8988T (cell line): ENCODE results near the gene ZNF511.
A peak's percentile ranks its signal among the peaks of the same experiment; 100 is the strongest.
"Not testable (repeated sequence)": the region's sequence is repeated elsewhere in the genome, so short reads cannot be mapped to it uniquely, and the experiment has no call there.

Experiments
- DNase-seq: peaks from one replicate; pipeline ENCODE4 v3.0.0; 2011

Gene ZNF511, protein sequence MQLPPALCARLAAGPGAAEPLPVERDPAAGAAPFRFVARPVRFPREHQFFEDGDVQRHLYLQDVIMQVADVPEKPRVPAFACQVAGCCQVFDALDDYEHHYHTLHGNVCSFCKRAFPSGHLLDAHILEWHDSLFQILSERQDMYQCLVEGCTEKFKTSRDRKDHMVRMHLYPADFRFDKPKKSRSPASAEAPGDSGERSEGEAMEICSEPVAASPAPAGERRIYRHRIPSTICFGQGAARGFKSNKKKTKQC

DNA sequence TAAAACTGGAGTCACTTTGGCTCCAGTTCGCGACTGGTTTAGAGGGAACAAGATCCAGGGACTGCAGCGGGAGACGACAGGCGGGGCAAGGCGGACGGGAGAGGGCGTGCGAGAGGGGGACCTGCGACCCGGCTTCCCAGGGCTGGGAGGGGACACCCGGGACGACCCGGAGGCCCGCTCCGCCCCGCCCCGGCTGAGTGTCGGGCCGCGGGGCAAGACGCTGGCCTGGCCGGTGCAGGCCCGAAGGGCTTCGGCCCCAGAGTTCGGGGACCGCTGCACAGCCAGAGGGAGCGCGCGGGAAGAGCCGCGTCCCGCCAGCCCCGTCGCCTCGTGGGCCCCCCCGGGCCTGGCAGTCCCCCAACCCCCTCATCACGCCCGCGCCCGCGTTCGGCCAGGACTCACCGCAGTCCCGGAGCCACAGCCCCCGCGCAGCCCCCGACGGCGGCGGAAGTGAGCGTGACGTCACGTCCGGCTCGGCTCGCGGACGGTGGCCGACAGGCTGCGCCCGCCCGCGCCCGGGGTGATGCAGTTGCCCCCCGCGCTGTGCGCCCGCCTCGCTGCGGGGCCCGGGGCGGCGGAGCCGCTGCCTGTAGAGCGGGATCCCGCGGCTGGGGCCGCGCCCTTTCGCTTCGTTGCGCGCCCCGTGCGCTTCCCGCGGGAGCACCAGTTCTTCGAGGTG is at the start of gene ZNF511, which contains the start of gene TUBGCP2:
Gene ZNF511 (plus strand): TSS at position 494 of the 679 bp plus-strand sequence. CDS start 30 bp downstream, at position 524.
Gene TUBGCP2 (minus strand): TSS at position 452 of the 679 bp plus-strand sequence. CDS start 5,931 bp downstream, outside the sequence.
- no peak for DNase-seq

- no peak for DNase-seq
These were observed 49.1 kb upstream of the ZNF511 start for GRCh38 chr10:133259602-133259989.

DNA sequence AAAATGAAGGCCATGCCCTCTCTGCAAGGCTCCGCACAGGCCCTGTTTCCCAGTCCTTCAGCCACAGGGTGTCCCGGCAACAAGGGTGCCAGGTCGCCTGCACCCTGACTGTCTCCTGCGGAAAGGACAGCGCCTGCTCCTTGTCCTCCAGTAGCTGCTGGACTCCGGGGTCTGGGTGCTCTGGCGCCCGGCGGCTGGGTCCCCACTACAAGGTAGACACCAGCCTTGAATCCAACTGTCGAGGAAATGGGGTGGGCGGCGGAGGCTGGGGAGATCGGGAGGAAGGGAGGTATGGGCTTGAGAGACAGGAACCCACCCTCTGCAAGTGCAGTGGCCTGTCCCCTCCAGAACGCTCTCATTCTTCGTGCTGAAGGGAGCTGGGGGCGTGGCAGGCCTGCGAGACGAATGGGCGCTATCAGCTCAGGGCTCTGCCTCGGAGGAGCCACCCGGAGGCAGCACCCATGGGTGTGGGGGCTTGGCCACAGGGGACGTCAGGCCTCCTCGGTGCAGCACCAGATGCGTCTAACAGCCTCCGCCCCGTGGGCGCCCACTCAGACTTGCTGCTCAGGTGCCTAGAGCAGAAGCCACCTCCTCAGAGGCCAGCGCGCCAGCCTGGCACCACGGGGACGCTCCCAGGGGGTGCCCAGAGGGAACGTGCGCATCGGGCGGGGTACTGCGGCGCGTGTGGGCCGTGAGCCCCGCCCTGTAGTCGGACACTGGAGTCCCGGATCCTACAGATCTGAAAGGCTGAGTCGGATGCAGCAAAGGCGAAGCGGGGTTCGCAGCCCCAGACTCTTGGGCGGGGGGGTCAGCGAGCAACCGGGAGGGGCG is 47.6 kb upstream of the ZNF511 start:
- peak; percentile 86 for DNase-seq

DNA sequence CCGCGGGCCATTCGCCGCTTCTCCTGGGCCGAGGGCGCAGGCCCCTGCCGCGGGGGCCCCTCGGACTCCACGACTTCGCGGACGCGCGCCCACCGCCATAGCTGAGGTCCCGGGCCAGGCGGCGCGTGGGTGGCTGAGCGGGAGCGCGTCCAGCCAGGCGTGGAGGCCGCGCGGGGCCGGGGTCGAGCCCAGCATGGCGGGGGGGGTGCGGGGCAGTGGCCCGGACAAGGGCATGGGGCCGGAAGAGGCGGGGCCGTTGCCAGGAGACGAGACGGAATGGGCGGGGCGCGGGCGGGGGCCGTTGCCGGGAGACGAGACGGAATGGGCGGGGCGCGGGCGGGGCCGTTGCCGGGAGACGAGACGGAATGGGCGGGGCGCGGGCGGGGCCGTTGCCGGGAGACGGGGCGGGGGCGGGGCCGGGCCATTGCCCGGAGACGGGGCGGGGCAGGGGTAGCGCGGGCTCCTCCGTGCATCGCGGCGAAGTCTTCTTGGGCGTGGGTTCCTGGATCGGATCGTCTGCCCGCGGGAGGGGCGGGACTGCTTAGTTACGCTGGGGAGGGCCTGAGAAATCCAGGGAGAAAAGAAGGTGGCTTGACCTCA is 46.9 kb upstream of the ZNF511 start:
- DNase-seq = peak; percentile 90

- DNase-seq = no peak
These were observed 46.0 kb upstream of the ZNF511 start for GRCh38 chr10:133262696-133263095.

GRCh38 chr10:133263674-133264073 is 45.0 kb upstream of the ZNF511 start:
- DNase-seq = no peak

- no peak for DNase-seq
These were observed 44.3 kb upstream of the ZNF511 start for GRCh38 chr10:133264461-133264860.

- DNase-seq = not testable (repeated sequence)
These were observed 43.7 kb upstream of the ZNF511 start for GRCh38 chr10:133265052-133265451.

DNA sequence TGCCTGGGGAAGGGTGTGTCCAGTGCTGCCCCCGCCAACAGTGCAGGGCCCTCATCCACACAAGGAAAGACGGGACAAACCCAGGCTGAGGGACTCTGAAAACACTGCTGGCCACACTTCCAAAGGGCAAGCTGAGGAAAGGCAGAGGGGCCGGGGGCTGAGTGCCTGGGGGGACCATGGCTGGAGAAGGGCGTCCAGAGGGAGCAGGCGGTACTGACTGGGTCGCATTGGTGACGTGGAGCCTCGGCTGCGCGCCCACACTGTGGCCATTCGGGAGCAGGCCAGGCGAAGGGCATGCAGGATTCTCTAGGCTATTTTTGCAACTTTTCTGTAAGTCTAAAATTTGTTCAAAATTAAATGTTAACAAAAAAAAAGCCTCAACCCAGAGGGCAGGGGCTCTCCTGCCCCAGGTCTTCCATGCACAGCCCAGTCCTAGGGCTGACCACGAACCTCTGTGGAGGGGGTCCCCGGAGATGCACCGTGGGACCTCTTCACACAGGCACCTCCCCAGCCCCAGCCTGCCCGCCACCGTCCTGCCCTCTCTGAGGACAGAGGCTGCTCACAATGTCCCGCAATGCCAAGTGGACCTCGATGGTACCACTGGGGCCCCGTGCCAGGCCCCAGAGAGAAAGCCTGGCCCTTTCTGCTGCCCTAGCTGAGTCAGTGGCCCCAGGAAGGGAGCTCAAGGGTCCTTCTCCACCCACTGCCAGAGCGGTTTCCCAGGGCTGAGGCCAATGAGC is 42.5 kb upstream of the ZNF511 start:
- no peak for DNase-seq

DNA sequence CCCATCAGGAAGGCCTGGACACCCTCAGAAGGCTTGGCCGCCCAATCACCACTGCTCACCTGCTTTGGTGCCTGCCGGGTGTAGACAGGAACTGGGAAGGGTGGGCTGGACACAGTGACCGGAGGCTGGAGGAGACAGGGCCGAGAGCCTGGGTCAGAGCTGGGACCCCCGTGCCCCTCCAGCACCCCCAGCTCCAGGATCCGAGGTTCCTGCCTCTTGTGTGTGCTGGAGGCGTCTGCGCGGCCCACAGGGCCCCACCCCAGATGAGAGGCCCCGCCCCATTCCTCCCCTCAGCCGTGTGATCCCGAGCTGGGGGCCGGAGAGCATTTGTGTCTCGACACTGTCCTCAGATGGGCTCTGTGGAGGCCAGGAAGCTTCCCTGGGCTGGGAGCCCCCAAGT is 41.4 kb upstream of the ZNF511 start:
- no peak for DNase-seq

DNA sequence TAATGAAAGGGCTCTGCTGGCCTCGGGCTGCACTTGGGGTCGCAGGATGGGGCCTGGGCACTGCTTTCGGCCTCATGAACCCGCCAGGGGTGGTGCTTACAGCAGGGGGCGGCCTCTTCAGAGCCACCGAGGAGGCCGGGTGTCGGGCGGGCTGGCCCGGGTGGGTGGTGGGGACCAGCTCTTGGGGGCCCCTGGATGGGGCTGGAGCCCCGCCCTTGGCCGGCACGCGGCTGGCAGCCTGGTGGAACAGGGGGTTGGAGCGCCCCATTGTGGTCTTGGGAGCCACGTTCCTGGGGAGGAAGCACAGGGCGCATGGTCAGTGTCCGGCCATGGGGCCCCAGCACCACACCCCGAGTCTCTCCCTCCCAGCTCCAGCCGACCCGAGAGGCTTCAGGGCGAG is 40.9 kb upstream of the ZNF511 start:
- DNase-seq = no peak

DNA sequence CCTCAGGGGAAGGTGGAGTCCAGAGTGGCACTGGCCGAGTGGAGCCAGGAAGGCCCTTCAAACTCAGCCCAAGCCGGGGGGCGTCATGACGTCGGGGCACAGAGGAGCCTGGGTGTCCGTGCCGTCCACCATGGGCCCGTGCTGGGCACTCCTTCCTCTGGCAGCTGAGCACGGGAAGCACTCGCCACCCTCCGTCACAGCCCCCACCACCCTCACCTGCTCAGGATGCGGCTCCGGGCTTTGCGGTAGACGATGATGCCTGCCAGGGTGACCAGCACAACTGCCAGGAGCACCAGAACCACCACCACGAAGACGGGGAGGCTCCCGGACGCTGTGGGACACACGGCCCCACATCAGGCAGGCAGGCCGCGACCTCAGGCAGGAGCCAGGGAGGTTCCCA is 40.2 kb upstream of the ZNF511 start:
- DNase-seq = no peak

- DNase-seq = no peak
These were observed 39.3 kb upstream of the ZNF511 start for GRCh38 chr10:133269367-133269766.

DNA sequence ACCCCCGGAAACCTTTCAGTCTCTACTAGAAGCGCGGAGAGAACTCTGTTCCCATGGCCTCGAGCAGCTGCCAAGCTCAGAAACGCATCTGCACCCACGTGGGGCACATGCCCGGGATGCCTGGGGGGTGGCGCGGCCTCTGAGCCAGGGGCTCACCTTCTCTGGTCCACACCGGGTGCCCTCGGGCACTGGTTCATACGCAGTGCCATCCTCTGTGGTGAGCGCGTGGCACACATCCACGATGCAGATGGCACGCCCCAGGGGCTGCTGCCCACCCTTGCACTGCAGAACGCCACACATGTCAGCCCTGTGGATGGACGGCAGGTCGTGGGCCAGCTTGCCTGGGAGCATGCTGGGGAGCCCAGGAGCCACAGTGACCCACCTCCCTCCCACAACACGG is 38.5 kb upstream of the ZNF511 start:
- DNase-seq = no peak

GRCh38 chr10:133270773-133271297 is 37.9 kb upstream of the ZNF511 start:
- DNase-seq = no peak

GRCh38 chr10:133271521-133272300 is 37.0 kb upstream of the ZNF511 start:
- DNase-seq = no peak

DNA sequence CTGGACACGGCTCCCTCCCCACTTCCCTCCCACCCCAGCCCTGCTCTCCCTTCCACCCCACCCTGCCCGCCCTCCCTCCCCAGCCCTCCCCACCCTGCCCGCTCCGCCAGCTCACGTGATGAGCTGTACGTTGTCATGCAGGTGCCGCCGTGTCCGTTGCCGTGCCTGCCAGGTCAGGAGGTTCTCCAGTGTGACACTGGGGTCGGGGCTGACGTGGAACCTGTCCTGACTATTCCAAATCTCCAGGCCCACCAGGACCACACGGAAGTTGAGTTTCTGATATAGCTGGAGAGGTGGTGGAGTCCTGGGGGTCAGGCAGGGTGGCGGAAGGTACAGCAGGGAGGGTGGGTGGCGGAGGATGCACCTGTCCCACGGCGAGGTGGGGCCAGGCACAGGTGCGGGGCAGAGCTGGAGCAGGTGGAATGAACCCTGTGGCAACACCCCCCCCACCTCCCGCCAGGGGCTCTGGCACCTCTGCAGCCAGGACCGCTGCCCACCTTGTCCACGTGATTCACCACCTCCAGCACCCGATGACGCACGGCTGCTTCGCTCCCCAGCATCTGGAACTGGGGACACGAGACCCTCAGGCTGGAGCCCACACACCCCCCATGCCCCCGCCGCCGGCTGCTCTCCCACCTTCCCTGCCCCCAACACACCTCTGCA is 36.3 kb upstream of the ZNF511 start:
- no peak for DNase-seq

DNA sequence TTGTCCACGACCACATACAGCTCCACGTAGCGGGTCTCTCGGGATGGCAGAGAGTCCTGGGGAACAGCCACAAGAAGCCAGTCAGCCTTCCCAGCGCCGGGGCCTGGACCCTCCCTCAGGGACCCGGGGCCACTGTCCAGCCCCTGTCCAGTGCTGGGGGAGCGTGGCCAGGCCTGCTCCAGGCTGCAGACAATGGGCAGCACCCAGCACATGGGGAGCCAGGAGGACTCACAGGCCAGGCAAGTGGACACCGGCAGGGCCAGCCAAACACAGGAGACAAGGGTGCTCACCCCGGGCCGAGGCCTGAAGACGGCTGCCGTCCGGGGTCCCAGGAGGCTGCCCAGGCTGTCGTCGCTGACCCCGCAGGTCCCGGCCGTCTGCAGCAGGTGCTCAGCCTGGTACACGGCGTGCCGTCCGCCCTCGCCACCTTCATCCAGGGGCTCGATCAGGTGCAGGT is 35.7 kb upstream of the ZNF511 start:
- DNase-seq = no peak

- no peak for DNase-seq
These were observed 35.1 kb upstream of the ZNF511 start for GRCh38 chr10:133273534-133274143.
